ENCODE measurements around the gene CDKL5.

DNA sequence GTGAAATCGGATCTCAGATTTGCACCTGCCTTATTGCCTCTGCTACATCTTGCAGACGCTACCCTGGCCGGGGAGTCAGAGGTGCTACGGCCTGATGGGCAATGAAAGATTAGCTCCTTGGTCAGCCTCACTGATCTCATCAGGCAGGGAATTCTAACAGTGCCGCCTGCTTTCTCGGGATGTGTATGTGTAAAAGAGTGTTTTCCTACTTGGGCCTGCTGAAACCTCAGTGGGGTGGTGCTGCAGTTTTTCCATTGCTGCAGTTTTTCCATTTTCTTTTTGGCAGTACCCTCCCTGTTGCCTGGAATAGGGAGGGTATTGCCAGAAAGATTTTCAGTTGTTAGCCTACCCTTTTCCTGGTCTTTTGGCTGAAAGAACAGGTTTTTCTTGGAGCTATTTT, 117.5 kb downstream of the CDKL5 start:
- TF ChIP-seq, protein P1, sequence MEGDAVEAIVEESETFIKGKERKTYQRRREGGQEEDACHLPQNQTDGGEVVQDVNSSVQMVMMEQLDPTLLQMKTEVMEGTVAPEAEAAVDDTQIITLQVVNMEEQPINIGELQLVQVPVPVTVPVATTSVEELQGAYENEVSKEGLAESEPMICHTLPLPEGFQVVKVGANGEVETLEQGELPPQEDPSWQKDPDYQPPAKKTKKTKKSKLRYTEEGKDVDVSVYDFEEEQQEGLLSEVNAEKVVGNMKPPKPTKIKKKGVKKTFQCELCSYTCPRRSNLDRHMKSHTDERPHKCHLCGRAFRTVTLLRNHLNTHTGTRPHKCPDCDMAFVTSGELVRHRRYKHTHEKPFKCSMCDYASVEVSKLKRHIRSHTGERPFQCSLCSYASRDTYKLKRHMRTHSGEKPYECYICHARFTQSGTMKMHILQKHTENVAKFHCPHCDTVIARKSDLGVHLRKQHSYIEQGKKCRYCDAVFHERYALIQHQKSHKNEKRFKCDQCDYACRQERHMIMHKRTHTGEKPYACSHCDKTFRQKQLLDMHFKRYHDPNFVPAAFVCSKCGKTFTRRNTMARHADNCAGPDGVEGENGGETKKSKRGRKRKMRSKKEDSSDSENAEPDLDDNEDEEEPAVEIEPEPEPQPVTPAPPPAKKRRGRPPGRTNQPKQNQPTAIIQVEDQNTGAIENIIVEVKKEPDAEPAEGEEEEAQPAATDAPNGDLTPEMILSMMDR (IDR thresholded peaks at IDR 0.05), result no peak
- TF ChIP-seq EZH2 (IDR thresholded peaks at IDR 0.05; ENCODE audit: borderline replicate concordance, insufficient read depth, low read depth, low read length, poor library complexity, severe bottlenecking), result no peak

All from B cell (primary cell).